HepG2 (cell line): ENCODE measurements around the gene POTEF. TPM values are rescaled to one million over a fixed set of nuclear protein-coding genes. Genes with fewer than 3 reads are reported as not detected.
"Not testable (repeated sequence)": the region's sequence is repeated elsewhere in the genome, so short reads cannot be mapped to it uniquely, and the experiment has no call there.

Experiments used
- ATAC-seq: fragments of 200-7000 bp; cut with Tn5 transposase; 3 replicates; pipeline ENCODE4 v1.9.1; 2020; ENCODE audit warnings: mild to moderate bottlenecking, moderate library complexity
- BruUV-seq: library from RNA; stranded (reverse); fragments of 400-500 nt; replicated peaks from 2 replicates; lab custom pipeline; 2021; lab: Mats Ljungman, UMichigan
- CTCF ChIA-PET: fragments of 300-600 bp; formaldehyde crosslinking; extraction: SDS; loops from one replicate; lab custom pipeline; 2021; ENCODE audit warnings: low total read pairs, inconsistent platforms, low intra/inter-chr PET ratio; lab: Yijun Ruan, JAX
- POLR2A ChIA-PET: fragments of 350-600 bp; sonication (Branson Sonifier 250); formaldehyde crosslinking; loops from one replicate; lab custom pipeline; 2020; ENCODE audit warnings: antibody characterized with exemption, inconsistent platforms; lab: Yijun Ruan, JAX
- DNase-seq: peaks from one replicate; pipeline ENCODE4 v3.0.0-alpha.2; 2015; ENCODE audit warnings: low spot score
- FAIRE-seq: peaks from 3 replicates; lab custom pipeline; 2011; peaks lifted over from hg19 to GRCh38; lab: Jason Lieb, UNC
- H2AFZ ChIP-seq: one replicate; pipeline ENCODE4 v1.6.1; 2011; ENCODE audit warnings: low read length, inconsistent platforms
- H3K27ac ChIP-seq: fragments of 300-600 bp; 3 replicates; pipeline ENCODE4 v1.8.0; 2011; ENCODE audit warnings: mixed run types, mild to moderate bottlenecking, mixed read lengths, low read length, inconsistent platforms; ENCODE audit not compliant: insufficient read depth; ENCODE audit errors: extremely low read length
- H3K27me3 ChIP-seq, 2 experiments: fragments of 200-600 bp in 1 of 2; 2 replicates in 1 of 2; 3 replicates in 1 of 2; pipeline versions ENCODE4 v1.6.0 to v1.8.0; 2011; ENCODE audit warnings: low read length in 2 of 2, mild to moderate bottlenecking in 2 of 2, moderate library complexity in 2 of 2, inconsistent platforms in 1 of 2; ENCODE audit not compliant: insufficient read depth in 2 of 2, control insufficient read depth in 1 of 2
- H3K36me3 ChIP-seq, 2 experiments: fragments of 200-600 bp in 1 of 2; replicated peaks in 1 of 2; 2 replicates in 1 of 2; 3 replicates in 1 of 2; pipeline versions ENCODE4 v1.5.1 to v1.8.0; 2011; ENCODE audit warnings: low read length in 2 of 2, inconsistent platforms in 1 of 2; ENCODE audit not compliant: insufficient read depth in 2 of 2, control insufficient read depth in 1 of 2
- H3K4me1 ChIP-seq: 2 replicates; pipeline ENCODE4 v1.5.1; 2012; ENCODE audit warnings: low read length, inconsistent platforms; ENCODE audit not compliant: insufficient read depth
- H3K4me2 ChIP-seq: 2 replicates; pipeline ENCODE4 v1.6.0; 2011; ENCODE audit warnings: low read depth, low read length, inconsistent platforms
- H3K4me3 ChIP-seq, 3 experiments: fragments of 200-600 bp in 1 of 3; sonication (generic), shearing (Covaris generic) in 1 of 3; replicated peaks in 1 of 3; 2 replicates each; pipeline ENCODE4 v1.5.1; 2011 to 2016; ENCODE audit warnings: low read length in 3 of 3, inconsistent platforms in 2 of 3, low read depth in 2 of 3, mild to moderate bottlenecking in 2 of 3, control low read depth in 1 of 3, mixed read lengths in 1 of 3; ENCODE audit not compliant: insufficient read depth in 1 of 3
- H3K79me2 ChIP-seq: one replicate; pipeline ENCODE4 v1.6.1; 2011; ENCODE audit warnings: low read length, inconsistent platforms; ENCODE audit not compliant: insufficient read depth
- H3K9ac ChIP-seq: 2 replicates; pipeline ENCODE4 v1.6.0; 2011; ENCODE audit warnings: mild to moderate bottlenecking, low read depth, low read length, inconsistent platforms; ENCODE audit not compliant: insufficient read depth
- H3K9me3 ChIP-seq: 2 replicates; pipeline ENCODE4 v1.5.1; 2012; ENCODE audit warnings: mild to moderate bottlenecking, low read length
- H4K20me1 ChIP-seq: 2 replicates; pipeline ENCODE4 v1.6.0; 2011; ENCODE audit warnings: inconsistent platforms, mild to moderate bottlenecking, low read length, moderate library complexity; ENCODE audit not compliant: insufficient read depth
- FOXA1 ChIP-seq, 2 experiments: fragments of 450-650 bp in 1 of 2; sonication (generic) in 1 of 2; formaldehyde crosslinking in 1 of 2; IDR thresholded peaks; 2 replicates each; pipeline versions ENCODE4 v1.4.0 to v1.6.1; 2016 to 2020; ENCODE audit warnings: missing genetic modification reagents in 1 of 2
- ZFYVE20 ChIP-seq: sonication (generic); formaldehyde crosslinking; IDR thresholded peaks from 2 replicates; pipeline ENCODE4 v1.8.0; 2023; ENCODE audit warnings: low read depth, mild to moderate bottlenecking, moderate library complexity, missing genetic modification reagents, borderline replicate concordance
- ZNF225 ChIP-seq: sonication (generic); formaldehyde crosslinking; IDR thresholded peaks from 2 replicates; pipeline ENCODE4 v1.4.0; 2020; ENCODE audit warnings: mild to moderate bottlenecking, missing genetic modification reagents
- ZNF607 ChIP-seq: sonication (generic); formaldehyde crosslinking; IDR thresholded peaks from 2 replicates; pipeline ENCODE4 v1.5.1; 2020; ENCODE audit warnings: missing genetic modification reagents, mild to moderate bottlenecking, borderline replicate concordance
- ZSCAN29 ChIP-seq: sonication (generic); formaldehyde crosslinking; conservative IDR thresholded peaks from 2 replicates; pipeline ENCODE4 v1.4.0; 2020; ENCODE audit warnings: mild to moderate bottlenecking, missing genetic modification reagents
- WGBS: methylation state at CpG from one replicate; pipeline ENCODE4 v1.1.6; 2017; ENCODE audit warnings: low lambda C conversion rate; 5-methylcytosine and 5-hydroxymethylcytosine counted together
- in situ Hi-C: cut with HindIII; loops from 2 replicates; pipeline ENCODE4 v1.10.0; 2017; ENCODE audit warnings: low pct_unique_long_range_greater_than_20kb; ENCODE audit not compliant: extremely low pct_ligation_motif_present
- intact Hi-C: fragments of 100-400 bp; cut with micrococcal nuclease; formaldehyde crosslinking; loops from one replicate; pipeline ENCODE4 v1.10.0; 2022; ENCODE audit not compliant: unreplicated experiment
- polyA plus RNA-seq, 8 experiments: library from polyadenylated mRNA; depleted of rRNA in 3 of 8; stranded (reverse) in 7 of 8; unstranded in 1 of 8; fragments of >200 nt; fragmentation: Illumina TruSeq in 4 of 8; extraction: Trizol in 4 of 8; gene quantifications; 2 replicates each; pipeline versions ENCODE4 v1.2.1 to v1.2.3, GENCODE V29; 2011 to 2016; ENCODE audit warnings: low read depth in 4 of 8, missing spikeins in 1 of 8, mixed read lengths in 1 of 8; ENCODE audit not compliant: insufficient read depth in 1 of 8
- total RNA-seq, 5 experiments: library from RNA; depleted of rRNA; stranded (reverse); fragments of >200 nt; fragmentation: Illumina TruSeq; extraction: Trizol; gene quantifications; 2 replicates each; pipeline ENCODE4 v1.2.3, GENCODE V29; 2016; ENCODE audit warnings: low read depth in 1 of 5
- TF ChIP-seq, protein P1 (sequence below): sonication (generic); formaldehyde crosslinking; IDR thresholded peaks from 2 replicates; pipeline ENCODE4 v1.8.0; 2022; ENCODE audit warnings: missing genetic modification reagents, mild to moderate bottlenecking, borderline replicate concordance
- TF ChIP-seq, protein P2 (sequence below): sonication (generic); formaldehyde crosslinking; IDR thresholded peaks from 2 replicates; pipeline ENCODE4; 2020; ENCODE audit warnings: missing genetic modification reagents, mild to moderate bottlenecking, borderline replicate concordance
- TF ChIP-seq, protein P3 (sequence below): sonication (generic); formaldehyde crosslinking; IDR thresholded peaks from 2 replicates; pipeline ENCODE4 v1.4.0; 2020; ENCODE audit warnings: missing genetic modification reagents
- TF ChIP-seq, protein P4 (sequence below): sonication (generic); formaldehyde crosslinking; IDR thresholded peaks from 2 replicates; pipeline ENCODE4 v1.9.0; 2022; ENCODE audit warnings: low read depth, missing genetic modification reagents

Gene POTEF
- total and polyA plus RNA-seq, 2 of the 13 experiments (the other 11 are each of a cell fraction or from before 2014, with no cell fraction given), result 1.2 to 6.0 TPM

DNA sequence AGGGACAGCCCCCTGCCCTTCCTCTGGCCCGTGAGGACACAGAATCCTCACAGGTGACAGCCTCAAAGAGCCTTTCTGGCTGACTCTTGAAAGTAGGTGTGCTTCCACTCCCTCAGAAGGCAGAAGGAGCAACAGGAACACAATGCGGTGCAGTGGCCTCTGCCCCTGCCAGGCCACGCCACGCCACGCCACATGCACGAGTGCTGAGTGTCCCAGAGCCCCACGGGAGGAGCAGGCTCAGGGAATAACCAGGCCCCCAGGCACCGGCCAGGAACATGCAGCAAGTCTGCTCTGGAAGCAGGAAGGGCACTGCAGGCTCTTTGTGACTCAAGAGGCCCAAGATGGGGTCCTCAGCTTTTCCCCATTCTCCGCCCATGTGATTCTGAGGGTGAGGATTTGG is 33.9 kb upstream of the POTEF start (continued):
- TF ChIP-seq, protein P1, sequence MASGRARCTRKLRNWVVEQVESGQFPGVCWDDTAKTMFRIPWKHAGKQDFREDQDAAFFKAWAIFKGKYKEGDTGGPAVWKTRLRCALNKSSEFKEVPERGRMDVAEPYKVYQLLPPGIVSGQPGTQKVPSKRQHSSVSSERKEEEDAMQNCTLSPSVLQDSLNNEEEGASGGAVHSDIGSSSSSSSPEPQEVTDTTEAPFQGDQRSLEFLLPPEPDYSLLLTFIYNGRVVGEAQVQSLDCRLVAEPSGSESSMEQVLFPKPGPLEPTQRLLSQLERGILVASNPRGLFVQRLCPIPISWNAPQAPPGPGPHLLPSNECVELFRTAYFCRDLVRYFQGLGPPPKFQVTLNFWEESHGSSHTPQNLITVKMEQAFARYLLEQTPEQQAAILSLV (CRISPR knock-in tag), result no peak
- no peak for TF ChIP-seq ZNF225 (CRISPR knock-in tag)
- TF ChIP-seq ZSCAN29 (CRISPR knock-in tag), result no peak
- TF ChIP-seq, protein P2, sequence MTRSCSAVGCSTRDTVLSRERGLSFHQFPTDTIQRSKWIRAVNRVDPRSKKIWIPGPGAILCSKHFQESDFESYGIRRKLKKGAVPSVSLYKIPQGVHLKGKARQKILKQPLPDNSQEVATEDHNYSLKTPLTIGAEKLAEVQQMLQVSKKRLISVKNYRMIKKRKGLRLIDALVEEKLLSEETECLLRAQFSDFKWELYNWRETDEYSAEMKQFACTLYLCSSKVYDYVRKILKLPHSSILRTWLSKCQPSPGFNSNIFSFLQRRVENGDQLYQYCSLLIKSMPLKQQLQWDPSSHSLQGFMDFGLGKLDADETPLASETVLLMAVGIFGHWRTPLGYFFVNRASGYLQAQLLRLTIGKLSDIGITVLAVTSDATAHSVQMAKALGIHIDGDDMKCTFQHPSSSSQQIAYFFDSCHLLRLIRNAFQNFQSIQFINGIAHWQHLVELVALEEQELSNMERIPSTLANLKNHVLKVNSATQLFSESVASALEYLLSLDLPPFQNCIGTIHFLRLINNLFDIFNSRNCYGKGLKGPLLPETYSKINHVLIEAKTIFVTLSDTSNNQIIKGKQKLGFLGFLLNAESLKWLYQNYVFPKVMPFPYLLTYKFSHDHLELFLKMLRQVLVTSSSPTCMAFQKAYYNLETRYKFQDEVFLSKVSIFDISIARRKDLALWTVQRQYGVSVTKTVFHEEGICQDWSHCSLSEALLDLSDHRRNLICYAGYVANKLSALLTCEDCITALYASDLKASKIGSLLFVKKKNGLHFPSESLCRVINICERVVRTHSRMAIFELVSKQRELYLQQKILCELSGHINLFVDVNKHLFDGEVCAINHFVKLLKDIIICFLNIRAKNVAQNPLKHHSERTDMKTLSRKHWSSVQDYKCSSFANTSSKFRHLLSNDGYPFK, result no peak
- TF ChIP-seq, protein P3, sequence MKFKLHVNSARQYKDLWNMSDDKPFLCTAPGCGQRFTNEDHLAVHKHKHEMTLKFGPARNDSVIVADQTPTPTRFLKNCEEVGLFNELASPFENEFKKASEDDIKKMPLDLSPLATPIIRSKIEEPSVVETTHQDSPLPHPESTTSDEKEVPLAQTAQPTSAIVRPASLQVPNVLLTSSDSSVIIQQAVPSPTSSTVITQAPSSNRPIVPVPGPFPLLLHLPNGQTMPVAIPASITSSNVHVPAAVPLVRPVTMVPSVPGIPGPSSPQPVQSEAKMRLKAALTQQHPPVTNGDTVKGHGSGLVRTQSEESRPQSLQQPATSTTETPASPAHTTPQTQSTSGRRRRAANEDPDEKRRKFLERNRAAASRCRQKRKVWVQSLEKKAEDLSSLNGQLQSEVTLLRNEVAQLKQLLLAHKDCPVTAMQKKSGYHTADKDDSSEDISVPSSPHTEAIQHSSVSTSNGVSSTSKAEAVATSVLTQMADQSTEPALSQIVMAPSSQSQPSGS (CRISPR knock-in tag), result no peak
- TF ChIP-seq, protein P4, sequence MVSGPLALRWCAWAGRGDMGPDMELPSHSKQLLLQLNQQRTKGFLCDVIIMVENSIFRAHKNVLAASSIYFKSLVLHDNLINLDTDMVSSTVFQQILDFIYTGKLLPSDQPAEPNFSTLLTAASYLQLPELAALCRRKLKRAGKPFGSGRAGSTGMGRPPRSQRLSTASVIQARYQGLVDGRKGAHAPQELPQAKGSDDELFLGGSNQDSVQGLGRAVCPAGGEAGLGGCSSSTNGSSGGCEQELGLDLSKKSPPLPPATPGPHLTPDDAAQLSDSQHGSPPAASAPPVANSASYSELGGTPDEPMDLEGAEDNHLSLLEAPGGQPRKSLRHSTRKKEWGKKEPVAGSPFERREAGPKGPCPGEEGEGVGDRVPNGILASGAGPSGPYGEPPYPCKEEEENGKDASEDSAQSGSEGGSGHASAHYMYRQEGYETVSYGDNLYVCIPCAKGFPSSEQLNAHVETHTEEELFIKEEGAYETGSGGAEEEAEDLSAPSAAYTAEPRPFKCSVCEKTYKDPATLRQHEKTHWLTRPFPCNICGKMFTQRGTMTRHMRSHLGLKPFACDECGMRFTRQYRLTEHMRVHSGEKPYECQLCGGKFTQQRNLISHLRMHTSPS (CRISPR knock-in tag), result no peak
- TF ChIP-seq FOXA1 (IDR thresholded peaks at IDR 0.05), result no peak
- no peak for TF ChIP-seq FOXA1 (CRISPR knock-in tag; IDR thresholded peaks at IDR 0.05)
- no peak for TF ChIP-seq ZNF607 (CRISPR knock-in tag)
- no peak for TF ChIP-seq ZFYVE20

DNA sequence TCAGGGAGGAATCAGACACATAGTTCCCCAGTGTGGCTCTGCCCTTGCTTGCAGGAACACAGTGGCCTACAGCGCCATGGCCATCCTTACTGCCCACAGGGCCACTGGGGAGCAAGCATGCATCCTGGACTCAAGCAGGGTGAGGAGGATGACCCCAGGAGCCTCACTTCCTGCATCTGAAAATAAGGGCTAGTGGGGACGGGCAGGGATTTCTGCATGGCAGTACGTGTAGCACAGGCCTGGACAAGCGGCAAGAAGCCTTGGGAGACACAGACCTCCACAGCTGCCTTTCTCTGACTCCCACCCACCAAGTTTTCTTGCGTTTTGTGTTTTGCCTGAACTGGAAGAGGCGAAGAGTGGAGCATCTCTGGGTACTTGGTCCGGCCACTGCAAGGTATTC is 33.5 kb upstream of the POTEF start:
- H3K4me3 ChIP-seq, H2AFZ ChIP-seq, FAIRE-seq, intact Hi-C loops, ATAC-seq, H3K27ac ChIP-seq, POLR2A ChIA-PET, in situ Hi-C loops, H3K79me2 ChIP-seq, DNase-seq, H3K9ac ChIP-seq, H3K9me3 ChIP-seq, H3K27me3 ChIP-seq, BruUV-seq, H4K20me1 ChIP-seq, CTCF ChIA-PET, H3K4me2 ChIP-seq, H3K4me1 ChIP-seq: not testable (repeated sequence)
- WGBS, result 99% methylated on average over 6 of the region's 7 CpGs
- H3K36me3 ChIP-seq, result peaks cover 31 to 58% of the 10 kb centered on the region in 2 experiments
